ENCODE results near the gene PRMT1. TPM values are rescaled to one million over a fixed set of nuclear protein-coding genes. Genes with fewer than 3 reads are reported as not detected.
"Not testable (repeated sequence)": the region's sequence is repeated elsewhere in the genome, so short reads cannot be mapped to it uniquely, and the experiment has no call there.

Gene PRMT1
- total and polyA plus RNA-seq, 2 of the 13 experiments (the other 11 are each of a cell fraction or from before 2014, with no cell fraction given), result 324 to 374 TPM

DNA sequence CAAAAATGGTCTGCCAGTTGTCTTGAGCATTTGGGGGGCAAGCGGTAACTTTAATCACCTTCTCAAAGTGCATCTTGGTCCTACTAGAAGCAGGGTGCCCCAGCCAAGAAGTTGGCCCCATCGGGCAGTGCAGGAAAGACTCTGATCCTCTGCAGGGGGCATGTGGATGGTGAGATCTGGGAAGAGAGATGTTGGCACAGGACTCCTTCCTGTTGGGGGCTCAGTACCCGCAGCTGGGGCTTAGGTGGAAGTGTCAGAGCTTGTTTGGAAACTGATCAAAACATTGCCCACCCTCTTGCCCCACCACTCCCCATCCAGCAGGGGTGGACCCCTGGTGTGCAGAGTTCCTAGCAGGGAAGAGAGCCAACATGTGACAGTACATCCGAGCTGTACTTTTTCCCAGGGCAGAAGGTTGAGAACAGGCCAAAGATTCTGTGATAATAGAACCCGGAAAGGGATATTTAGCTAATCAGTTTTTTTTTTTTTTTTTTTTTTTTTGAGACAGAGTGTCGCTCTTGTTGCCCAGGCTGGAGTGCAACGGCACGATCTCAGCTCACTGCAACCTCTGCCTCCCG, 46.0 kb upstream of the PRMT1 start (continued):
- TF ChIP-seq ZNF616 (CRISPR knock-in tag; IDR thresholded peaks at IDR 0.05; ENCODE audit: low read depth) (no peak), SSRP1 (CRISPR knock-in tag; IDR thresholded peaks at IDR 0.05) (peak; percentile 14; the same call in 1 of the 2 replicates)

GRCh38 chr19:49631610-49632192, 45.4 kb upstream of the PRMT1 start:
- ChIA-PET POLR2A (interaction anchor here (1.0 kb wide), 1 partner anchor 9 kb away, joined by 5 read pairs; no protein-coding TSS in a partner anchor), CTCF (ENCODE audit: low intra/inter-chr PET ratio, low total read pairs) (no interaction called here)
- WGBS (ENCODE audit: low lambda C conversion rate), result 83% methylated on average over 19 of the region's 19 CpGs
- H3K27ac ChIP-seq (ENCODE audit: extremely low read length, insufficient read depth, low read length), result no peak overlapping the region
- no peaks in the 10 kb centered on the region for H3K9me3 ChIP-seq (ENCODE audit: low read length)
- no peak overlapping the region for H2AFZ ChIP-seq (ENCODE audit: low read length)
- no peak for DNase-seq (ENCODE audit: low spot score)
- H3K9ac ChIP-seq (ENCODE audit: insufficient read depth, low read depth, low read length), result no peak overlapping the region
- H3K4me3 ChIP-seq (replicated peaks in 1 of 3; ENCODE audit: insufficient read depth in 1 of 3, low read depth in 2 of 3, low read length in 3 of 3), result no peak overlapping the region
- peaks cover 10% of the 10 kb centered on the region; the same call in 1 of the 2 replicates for H3K4me1 ChIP-seq (ENCODE audit: insufficient read depth, low read length)
- BruUV-seq (replicated peaks), result no TSS peak
- ATAC-seq, result 0 out of 3 replicates have a peak, but pooled peaks have one; percentile 9
- no peak for FAIRE-seq
- peaks cover under 1 to 2% of the 10 kb centered on the region in 2 experiments; a peak in 1 of 5 replicates for H3K36me3 ChIP-seq (replicated peaks in 1 of 2; ENCODE audit: control insufficient read depth in 1 of 2, insufficient read depth in 2 of 2, low read length in 2 of 2)
- TF ChIP-seq ZNF629 (CRISPR knock-in tag; conservative IDR thresholded peaks at IDR 0.05), result peak; percentile 73
- TF ChIP-seq NR2F6 (IDR thresholded peaks at IDR 0.05), result no peak
- no peak for TF ChIP-seq NR2F6 (CRISPR knock-in tag; IDR thresholded peaks at IDR 0.05)
- no peaks in the 10 kb centered on the region for H4K20me1 ChIP-seq (ENCODE audit: insufficient read depth, low read length)
- no peaks in the 10 kb centered on the region for H3K27me3 ChIP-seq (ENCODE audit: control insufficient read depth in 1 of 2, insufficient read depth in 2 of 2, low read length in 2 of 2)
- no peaks in the 10 kb centered on the region for H3K79me2 ChIP-seq (ENCODE audit: insufficient read depth, low read length)
- in situ Hi-C loops (cut with HindIII; ENCODE audit: extremely low pct_ligation_motif_present, low pct_unique_long_range_greater_than_20kb) (no loop called here), intact Hi-C loops (cut with micrococcal nuclease; ENCODE audit: unreplicated experiment) (loop anchor here (1.0 kb wide), 1 partner anchor 15 kb away; no protein-coding TSS in a partner anchor)
- no peak overlapping the region for H3K4me2 ChIP-seq (ENCODE audit: low read depth, low read length)

DNA sequence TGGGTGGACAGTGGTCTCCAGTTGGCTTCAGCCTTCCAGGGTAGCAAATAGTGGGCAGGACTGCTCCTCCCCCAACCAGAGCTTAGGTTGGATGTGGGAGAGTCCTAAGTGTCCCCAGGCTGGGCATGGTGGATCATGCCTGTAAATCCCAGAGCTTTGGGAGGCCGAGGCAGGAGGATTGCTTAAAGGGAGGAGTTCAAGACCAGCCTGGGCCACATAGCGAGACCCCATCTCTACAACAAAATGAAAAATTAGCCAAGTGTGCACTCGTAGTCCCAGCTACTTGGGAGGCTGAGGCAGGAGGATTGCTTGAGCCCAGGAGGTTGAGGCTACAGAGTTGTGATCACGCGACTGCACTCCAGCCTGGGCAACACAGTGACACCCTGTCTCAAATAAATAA, 44.5 kb upstream of the PRMT1 start:
- H4K20me1 ChIP-seq (ENCODE audit: insufficient read depth, low read length), result no peaks in the 10 kb centered on the region
- H3K9me3 ChIP-seq (ENCODE audit: low read length), result no peaks in the 10 kb centered on the region
- intact Hi-C loops (cut with micrococcal nuclease; ENCODE audit: unreplicated experiment) (no loop called here), in situ Hi-C loops (cut with HindIII; ENCODE audit: extremely low pct_ligation_motif_present, low pct_unique_long_range_greater_than_20kb) (no loop called here)
- no peak for DNase-seq (ENCODE audit: low spot score)
- H3K27ac ChIP-seq (ENCODE audit: extremely low read length, insufficient read depth, low read length), result no peak overlapping the region
- no peak overlapping the region for H3K9ac ChIP-seq (ENCODE audit: insufficient read depth, low read depth, low read length)
- H3K4me2 ChIP-seq (ENCODE audit: low read depth, low read length), result no peak overlapping the region
- no peak for FAIRE-seq
- WGBS (ENCODE audit: low lambda C conversion rate), result 91% methylated on average over 5 of the region's 5 CpGs
- POLR2A ChIA-PET, result interaction anchor here (1.0 kb wide), 1 partner anchor 8 kb away, joined by 5 read pairs; no protein-coding TSS in a partner anchor
- no peak overlapping the region for H2AFZ ChIP-seq (ENCODE audit: low read length)
- H3K4me1 ChIP-seq (ENCODE audit: insufficient read depth, low read length), result peaks cover 10% of the 10 kb centered on the region; the same call in 1 of the 2 replicates
- H3K79me2 ChIP-seq (ENCODE audit: insufficient read depth, low read length), result no peaks in the 10 kb centered on the region
- no peak for ATAC-seq
- H3K27me3 ChIP-seq (ENCODE audit: control insufficient read depth in 1 of 2, insufficient read depth in 2 of 2, low read length in 2 of 2), result no peaks in the 10 kb centered on the region
- H3K36me3 ChIP-seq (replicated peaks in 1 of 2; ENCODE audit: control insufficient read depth in 1 of 2, insufficient read depth in 2 of 2, low read length in 2 of 2), result no peaks in the 10 kb centered on the region
- CTCF ChIA-PET (ENCODE audit: low intra/inter-chr PET ratio, low total read pairs), result no interaction called here
- H3K4me3 ChIP-seq (replicated peaks in 1 of 3; ENCODE audit: insufficient read depth in 1 of 3, low read depth in 2 of 3, low read length in 3 of 3), result no peak overlapping the region
- no TSS peak for BruUV-seq (replicated peaks)
- no peak for TF ChIP-seq KDM2A (CRISPR knock-in tag; IDR thresholded peaks at IDR 0.05; ENCODE audit: borderline replicate concordance, low read depth)
- TF ChIP-seq ADNP (CRISPR knock-in tag; IDR thresholded peaks at IDR 0.05), result no peak
- no peak for TF ChIP-seq POLR2A (IDR thresholded peaks at IDR 0.05; ENCODE audit: insufficient read depth in 1 of 2, low read depth in 2 of 2, low read length in 2 of 2)
- peak; percentile 18; the same call in 1 of the 2 replicates for TF ChIP-seq ZMYM3 (CRISPR knock-in tag; IDR thresholded peaks at IDR 0.05)
- no peak for TF ChIP-seq THAP11 (CRISPR knock-in tag; IDR thresholded peaks at IDR 0.05)

GRCh38 chr19:49633273-49633672, 43.8 kb upstream of the PRMT1 start:
- CTCF ChIA-PET (ENCODE audit: low intra/inter-chr PET ratio, low total read pairs); H4K20me1 ChIP-seq (ENCODE audit: insufficient read depth, low read length); ATAC-seq; H3K4me2 ChIP-seq (ENCODE audit: low read depth, low read length); H3K27me3 ChIP-seq (ENCODE audit: control insufficient read depth in 1 of 2, insufficient read depth in 2 of 2, low read length in 2 of 2); FAIRE-seq; H3K4me3 ChIP-seq (replicated peaks in 1 of 3; ENCODE audit: insufficient read depth in 1 of 3, low read depth in 2 of 3, low read length in 3 of 3); H3K9ac ChIP-seq (ENCODE audit: insufficient read depth, low read depth, low read length); H2AFZ ChIP-seq (ENCODE audit: low read length); H3K9me3 ChIP-seq (ENCODE audit: low read length); H3K27ac ChIP-seq (ENCODE audit: extremely low read length, insufficient read depth, low read length); BruUV-seq (replicated peaks); DNase-seq (ENCODE audit: low spot score); intact Hi-C loops (cut with micrococcal nuclease; ENCODE audit: unreplicated experiment); POLR2A ChIA-PET; H3K79me2 ChIP-seq (ENCODE audit: insufficient read depth, low read length); H3K36me3 ChIP-seq (replicated peaks in 1 of 2; ENCODE audit: control insufficient read depth in 1 of 2, insufficient read depth in 2 of 2, low read length in 2 of 2); in situ Hi-C loops (cut with HindIII; ENCODE audit: extremely low pct_ligation_motif_present, low pct_unique_long_range_greater_than_20kb): not testable (repeated sequence)
- 85% methylated on average over 6 of the region's 9 CpGs for WGBS (ENCODE audit: low lambda C conversion rate)
- H3K4me1 ChIP-seq (ENCODE audit: insufficient read depth, low read length), result peaks cover 16% of the 10 kb centered on the region

Measured in HepG2 (cell line).